G401 (cell line): Measurements from ENCODE around the gene TERT. TPM values are rescaled to one million over a fixed set of nuclear protein-coding genes. Genes with fewer than 3 reads are reported as not detected.

Experiments used
- DNase-seq: peaks from one replicate; pipeline ENCODE4 v3.0.0-alpha.2; 2015; ENCODE audit warnings: low spot score
- in situ Hi-C: cut with HindIII; loops from 2 replicates; pipeline ENCODE4 v1.10.0; 2016; ENCODE audit warnings: low sequenced_read_pairs, mixed read lengths
- total RNA-seq: library from RNA; depleted of rRNA; stranded (reverse); fragments of >200 nt; shearing (Covaris generic); gene quantifications from 2 replicates; pipeline ENCODE4 v1.2.3, GENCODE V29; 2014

TERT gene
- total RNA-seq, 1 experiment from 2014 or later, result 0.85 TPM

- in situ Hi-C loops, result no loop called here
- DNase-seq, result no peak
These were observed 26.7 kb upstream of the TERT start for GRCh38 chr5:1321576-1321975.

DNA sequence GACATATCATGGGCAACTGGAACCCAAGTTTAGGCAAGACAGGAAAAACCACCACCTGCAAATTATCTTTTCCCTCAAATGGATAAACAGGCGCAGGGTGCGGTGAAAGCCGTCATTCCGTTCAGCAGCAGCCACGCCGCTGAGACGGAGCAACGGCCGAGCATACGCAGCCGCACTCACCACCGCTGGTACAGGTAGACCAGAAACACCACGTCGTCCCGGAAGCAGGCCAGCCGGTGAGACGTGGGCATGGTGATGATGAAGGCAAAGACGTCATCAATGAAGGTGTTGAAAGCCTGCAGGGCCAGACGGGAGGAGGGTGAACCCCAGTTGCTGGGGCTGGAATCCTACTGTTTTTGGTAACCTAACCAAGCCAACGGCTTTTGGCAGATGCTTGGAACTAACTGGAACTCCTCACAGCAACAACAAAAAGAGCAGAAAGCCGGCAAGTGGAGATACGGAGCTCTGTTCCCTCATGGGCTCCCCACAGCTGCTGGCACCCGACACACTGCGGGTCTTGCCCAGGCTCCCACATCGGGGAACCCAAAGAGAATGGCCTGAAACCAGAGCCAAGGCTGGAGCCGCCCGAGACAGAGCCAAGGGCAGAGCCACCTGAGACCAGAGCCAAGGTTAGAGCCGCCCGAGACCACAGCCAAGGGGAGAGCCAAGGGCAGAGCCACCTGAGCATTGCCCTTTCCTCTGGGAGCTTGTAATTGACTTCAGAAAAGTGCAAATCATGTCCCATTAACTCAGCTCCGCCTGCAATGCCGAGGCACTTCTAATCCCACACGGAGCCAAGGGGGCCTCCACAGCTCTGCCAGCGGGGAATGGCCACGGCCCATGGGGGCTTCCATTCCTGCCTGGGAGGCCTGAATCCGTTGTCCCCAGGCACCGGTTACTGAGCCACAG, 25.8 kb upstream of the TERT start:
- no peak for DNase-seq
- in situ Hi-C loops, result no loop called here

GRCh38 chr5:1319436-1320256, 24.8 kb upstream of the TERT start:
- in situ Hi-C loops, result no loop called here
- no peak for DNase-seq

- no peak for DNase-seq
- in situ Hi-C loops, result no loop called here
These were observed 23.9 kb upstream of the TERT start for GRCh38 chr5:1318659-1319251.

GRCh38 chr5:1317921-1318565, 23.2 kb upstream of the TERT start:
- DNase-seq, result no peak
- in situ Hi-C loops, result no loop called here

- in situ Hi-C loops, result no loop called here
- DNase-seq, result no peak
These were observed 21.9 kb upstream of the TERT start for GRCh38 chr5:1316588-1317340.

- in situ Hi-C loops, result no loop called here
- DNase-seq, result no peak
These were observed 21.1 kb upstream of the TERT start for GRCh38 chr5:1315709-1316587.

GRCh38 chr5:1315018-1315708, 20.3 kb upstream of the TERT start:
- no peak for DNase-seq
- in situ Hi-C loops, result no loop called here

GRCh38 chr5:1314564-1314982, 19.7 kb upstream of the TERT start:
- in situ Hi-C loops, result no loop called here
- DNase-seq, result no peak

- no peak for DNase-seq
- in situ Hi-C loops, result no loop called here
These were observed 18.3 kb upstream of the TERT start for GRCh38 chr5:1312993-1313833.

DNA sequence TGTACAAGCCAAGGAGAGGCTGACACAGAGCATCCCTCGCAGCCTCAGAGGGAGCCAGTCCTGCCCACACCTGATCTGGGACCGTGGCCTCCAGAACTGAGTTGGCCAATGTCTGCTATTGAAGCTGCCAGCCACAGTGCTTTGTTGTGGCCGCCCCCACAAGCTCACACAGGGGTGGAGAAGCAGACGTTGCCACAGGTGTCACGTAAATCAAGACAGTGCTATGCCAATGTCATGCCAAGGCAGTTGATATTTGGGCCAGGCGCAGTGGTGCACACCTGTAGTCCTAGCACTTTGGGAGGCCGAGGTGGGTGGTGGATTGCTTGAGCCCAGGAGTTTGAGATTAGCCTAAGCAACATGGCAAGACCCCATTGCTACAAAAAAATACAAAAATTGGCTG, 17.3 kb upstream of the TERT start:
- in situ Hi-C loops, result no loop called here
- no peak for DNase-seq

GRCh38 chr5:1311439-1312055, 16.7 kb upstream of the TERT start:
- no peak for DNase-seq
- in situ Hi-C loops, result no loop called here

- no peak for DNase-seq
- in situ Hi-C loops, result no loop called here
These were observed 15.2 kb upstream of the TERT start for GRCh38 chr5:1310118-1310517.

- in situ Hi-C loops, result no loop called here
- DNase-seq, result no peak
These were observed 9.2 kb upstream of the TERT start for GRCh38 chr5:1304033-1304432.

DNA sequence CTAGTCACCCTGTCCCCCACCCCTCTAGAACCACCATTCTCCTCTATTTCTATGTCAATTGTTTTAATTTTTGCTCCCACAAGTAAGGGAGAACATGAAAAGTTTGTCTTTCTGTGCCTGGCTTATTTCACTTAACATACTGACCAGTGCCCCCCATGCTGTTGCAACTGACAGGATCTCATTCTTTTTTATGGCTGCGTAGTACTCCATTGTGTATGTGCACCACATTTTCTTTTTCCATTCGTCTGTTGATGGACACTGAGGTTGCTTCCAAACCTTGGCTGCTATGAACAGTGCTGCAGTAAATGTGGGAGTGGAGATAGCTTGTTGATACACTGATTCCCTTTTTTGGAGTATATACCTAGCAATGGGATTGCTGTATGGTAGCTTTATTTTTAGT, 7.4 kb upstream of the TERT start:
- DNase-seq, result no peak
- in situ Hi-C loops, result no loop called here

DNA sequence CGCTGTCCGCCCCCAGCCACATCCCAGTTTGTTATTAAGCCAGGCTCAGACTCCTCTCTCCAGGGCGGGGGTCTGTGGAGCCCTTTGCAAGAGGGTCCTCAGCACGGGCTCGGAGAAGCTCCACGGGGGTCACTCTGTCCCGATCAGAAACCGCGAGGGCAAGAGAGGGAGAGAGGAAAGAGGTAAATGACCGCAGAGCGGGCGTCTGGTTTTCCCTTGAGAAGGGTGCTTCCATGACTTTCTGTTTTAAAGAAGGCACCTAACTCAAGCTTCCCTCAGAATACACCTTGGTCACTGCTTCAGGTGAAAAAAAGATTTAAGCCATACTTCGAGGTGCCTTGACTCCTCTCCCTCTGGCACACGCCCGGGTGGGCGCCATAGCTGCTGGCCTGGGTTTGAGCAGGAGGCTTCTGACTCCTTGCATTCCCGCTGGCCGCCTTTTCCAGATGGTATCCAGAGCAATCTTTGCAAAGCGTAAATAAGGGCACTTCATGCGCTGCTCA, 5.8 kb upstream of the TERT start:
- in situ Hi-C loops, result no loop called here

More for the DNA sequence above, 5.8 kb upstream of the TERT start:
- no peak for DNase-seq
